HepG2 (cell line): Measurements from ENCODE around the gene MYOZ1. TPM values are rescaled to one million over a fixed set of nuclear protein-coding genes. Genes with fewer than 3 reads are reported as not detected.

ENCODE experiments used
- CBX1 ChIP-seq: IDR thresholded peaks from one replicate; pipeline ENCODE4 v1.6.1; 2016; ENCODE audit warnings: antibody characterized with exemption, low read depth
- FOXC1 ChIP-seq: sonication (generic); formaldehyde crosslinking; IDR thresholded peaks from 2 replicates; pipeline ENCODE4 v1.8.0; 2022; ENCODE audit warnings: mild to moderate bottlenecking, missing genetic modification reagents, borderline replicate concordance
- GABPA ChIP-seq, 2 experiments: IDR thresholded peaks; 2 replicates each; pipeline ENCODE4 v1.6.1; 2011 to 2016; ENCODE audit warnings: low read depth in 2 of 2, low read length in 1 of 2, missing biosample characterization in 1 of 2, missing genetic modification characterization in 1 of 2
- GLI4 ChIP-seq: sonication (generic); formaldehyde crosslinking; IDR thresholded peaks from 2 replicates; pipeline ENCODE4 v1.5.1; 2020; ENCODE audit warnings: missing genetic modification reagents, mild to moderate bottlenecking, moderate library complexity, borderline replicate concordance
- HNF1A ChIP-seq, 2 experiments: sonication (generic) in 1 of 2; formaldehyde crosslinking in 1 of 2; IDR thresholded peaks; 2 replicates each; pipeline versions ENCODE4 v1.4.0 to v1.6.1; 2016 to 2020; ENCODE audit warnings: borderline replicate concordance in 1 of 2, low read depth in 1 of 2, mild to moderate bottlenecking in 1 of 2, missing genetic modification reagents in 1 of 2
- KMT2B ChIP-seq: IDR thresholded peaks from 2 replicates; pipeline ENCODE4 v1.6.1; 2016; ENCODE audit warnings: missing genetic modification reagents, missing compliant biosample characterization
- MEIS2 ChIP-seq: sonication (generic); formaldehyde crosslinking; IDR thresholded peaks from 2 replicates; pipeline ENCODE4 v1.9.0; 2021; ENCODE audit warnings: mild to moderate bottlenecking, missing genetic modification reagents
- NCOA5 ChIP-seq: sonication (generic); formaldehyde crosslinking; IDR thresholded peaks from 2 replicates; pipeline ENCODE4 v1.4.0; 2020; ENCODE audit warnings: missing genetic modification reagents
- PRMT3 ChIP-seq: sonication (generic); formaldehyde crosslinking; IDR thresholded peaks from 2 replicates; pipeline ENCODE4 v1.8.1; 2022; ENCODE audit warnings: low read depth, mild to moderate bottlenecking, moderate library complexity, missing genetic modification reagents, borderline replicate concordance
- RARA ChIP-seq: IDR thresholded peaks from 2 replicates; pipeline ENCODE4 v1.6.1; 2016; ENCODE audit warnings: missing genetic modification reagents, missing compliant biosample characterization
- TCF7L2 ChIP-seq: IDR thresholded peaks from 2 replicates; pipeline ENCODE4 v1.6.1; 2011; ENCODE audit warnings: mild to moderate bottlenecking, low read depth, low read length, moderate library complexity
- ZKSCAN8 ChIP-seq: IDR thresholded peaks from 2 replicates; pipeline ENCODE4 v1.6.1; 2016; ENCODE audit warnings: borderline replicate concordance, missing genetic modification reagents, missing compliant biosample characterization
- ZMYM2 ChIP-seq: sonication (generic); formaldehyde crosslinking; IDR thresholded peaks from 2 replicates; pipeline ENCODE4 v1.8.0; 2022; ENCODE audit warnings: mild to moderate bottlenecking, missing genetic modification reagents
- ZMYM4 ChIP-seq: sonication (generic); formaldehyde crosslinking; IDR thresholded peaks from 2 replicates; pipeline ENCODE4 v1.8.1; 2023; ENCODE audit warnings: mild to moderate bottlenecking, missing genetic modification reagents
- ZNF333 ChIP-seq: sonication (generic); formaldehyde crosslinking; IDR thresholded peaks from 2 replicates; pipeline ENCODE4 v1.4.0; 2020; ENCODE audit warnings: mild to moderate bottlenecking, missing genetic modification reagents, borderline replicate concordance
- ZNF414 ChIP-seq: sonication (generic); formaldehyde crosslinking; IDR thresholded peaks from 2 replicates; pipeline ENCODE4 v1.5.0; 2020; ENCODE audit warnings: missing genetic modification reagents
- ZNF513 ChIP-seq: sonication (generic); formaldehyde crosslinking; conservative IDR thresholded peaks from 2 replicates; pipeline ENCODE4 v1.5.0; 2020; ENCODE audit warnings: missing genetic modification reagents
- ZNF564 ChIP-seq: sonication (generic); formaldehyde crosslinking; IDR thresholded peaks from 2 replicates; pipeline ENCODE4 v1.8.1; 2023; ENCODE audit warnings: mild to moderate bottlenecking, missing genetic modification reagents
- ZNF772 ChIP-seq: sonication (generic); formaldehyde crosslinking; IDR thresholded peaks from 2 replicates; pipeline ENCODE4 v1.5.0; 2020; ENCODE audit warnings: mild to moderate bottlenecking, missing genetic modification reagents
- polyA plus RNA-seq, 8 experiments: library from polyadenylated mRNA; depleted of rRNA in 3 of 8; stranded (reverse) in 7 of 8; unstranded in 1 of 8; fragments of >200 nt; fragmentation: Illumina TruSeq in 4 of 8; extraction: Trizol in 4 of 8; gene quantifications; 2 replicates each; pipeline versions ENCODE4 v1.2.1 to v1.2.3, GENCODE V29; 2011 to 2016; ENCODE audit warnings: low read depth in 4 of 8, missing spikeins in 1 of 8, mixed read lengths in 1 of 8; ENCODE audit not compliant: insufficient read depth in 1 of 8
- total RNA-seq, 5 experiments: library from RNA; depleted of rRNA; stranded (reverse); fragments of >200 nt; fragmentation: Illumina TruSeq; extraction: Trizol; gene quantifications; 2 replicates each; pipeline ENCODE4 v1.2.3, GENCODE V29; 2016; ENCODE audit warnings: low read depth in 1 of 5
- TF ChIP-seq, protein P1 (sequence below): sonication (generic); formaldehyde crosslinking; IDR thresholded peaks from 2 replicates; pipeline ENCODE4 v1.5.1; 2020; ENCODE audit warnings: mild to moderate bottlenecking, moderate library complexity, missing genetic modification reagents

The MYOZ1 gene
- total and polyA plus RNA-seq, 2 of the 13 experiments (the other 11 are each of a cell fraction or from before 2014, with no cell fraction given), result not detected

- TF ChIP-seq ZNF333 (CRISPR knock-in tag) (no peak), ZMYM4 (CRISPR knock-in tag) (peak; percentile 86), FOXC1 (CRISPR knock-in tag) (no peak; the same call in 1 of the 2 replicates), PRMT3 (no peak), ZNF564 (CRISPR knock-in tag) (peak; percentile 41; the same call in 1 of the 2 replicates), HNF1A (IDR thresholded peaks at IDR 0.05; ENCODE audit: low read depth) (no peak), HNF1A (CRISPR knock-in tag; IDR thresholded peaks at IDR 0.05; ENCODE audit: borderline replicate concordance) (peak; percentile 49; the same call in 1 of the 2 replicates), TCF7L2 (no peak), GABPA (IDR thresholded peaks at IDR 0.05; ENCODE audit: low read depth, low read length) (no peak), GABPA (CRISPR knock-in tag; IDR thresholded peaks at IDR 0.05; ENCODE audit: low read depth) (no peak), ZMYM2 (CRISPR knock-in tag) (no peak), MEIS2 (CRISPR knock-in tag) (0 out of 2 replicates have a peak, but pooled peaks have one; percentile 6), ZNF772 (0 out of 2 replicates have a peak, but pooled peaks have one; percentile 16), CBX1 (no peak), RARA (CRISPR knock-in tag) (0 out of 2 replicates have a peak, but pooled peaks have one; percentile 26), NCOA5 (no peak), ZNF513 (CRISPR knock-in tag) (no peak), KMT2B (CRISPR knock-in tag) (peak; percentile 56; the same call in 1 of the 2 replicates), ZKSCAN8 (CRISPR knock-in tag) (no peak; the same call in 1 of the 2 replicates), GLI4 (CRISPR knock-in tag) (0 out of 2 replicates have a peak, but pooled peaks have one; percentile 46), ZNF414 (CRISPR knock-in tag) (no peak)
- TF ChIP-seq, protein P1, sequence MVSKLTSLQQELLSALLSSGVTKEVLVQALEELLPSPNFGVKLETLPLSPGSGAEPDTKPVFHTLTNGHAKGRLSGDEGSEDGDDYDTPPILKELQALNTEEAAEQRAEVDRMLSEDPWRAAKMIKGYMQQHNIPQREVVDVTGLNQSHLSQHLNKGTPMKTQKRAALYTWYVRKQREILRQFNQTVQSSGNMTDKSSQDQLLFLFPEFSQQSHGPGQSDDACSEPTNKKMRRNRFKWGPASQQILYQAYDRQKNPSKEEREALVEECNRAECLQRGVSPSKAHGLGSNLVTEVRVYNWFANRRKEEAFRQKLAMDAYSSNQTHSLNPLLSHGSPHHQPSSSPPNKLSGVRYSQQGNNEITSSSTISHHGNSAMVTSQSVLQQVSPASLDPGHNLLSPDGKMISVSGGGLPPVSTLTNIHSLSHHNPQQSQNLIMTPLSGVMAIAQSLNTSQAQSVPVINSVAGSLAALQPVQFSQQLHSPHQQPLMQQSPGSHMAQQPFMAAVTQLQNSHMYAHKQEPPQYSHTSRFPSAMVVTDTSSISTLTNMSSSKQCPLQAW (CRISPR knock-in tag), result peak; percentile 62
These were observed 15.2 kb downstream of the MYOZ1 start (continued) for GRCh38 chr10:73625884-73626752.
